ENCODE data around the gene ARMCX4.
A peak's percentile ranks its signal among the peaks of the same experiment; 100 is the strongest.

Gene ARMCX4

GRCh38 chrX:101485212-101485949 is at the start of gene ARMCX4:
Gene ARMCX4 (plus strand): TSS chrX:101485456. CDS start chrX:101488590, 3,134 bp downstream.
- peak within 1 kb of the TSS; percentile 57 for H3K4me3 ChIP-seq (ENCODE audit: low read length)
- H3K9me3 ChIP-seq (ENCODE audit: low read length), result no peaks in the 10 kb centered on the region
- H3K4me1 ChIP-seq (ENCODE audit: insufficient read depth, low read length), result peaks cover 7% of the 10 kb centered on the region
- no peak within 1 kb of the TSS for H2AFZ ChIP-seq (ENCODE audit: low read depth, low read length)
- H3K36me3 ChIP-seq (ENCODE audit: insufficient read depth, low read length), result peaks cover 11% of the 10 kb centered on the region
- no peaks in the 10 kb centered on the region for H3K27me3 ChIP-seq (ENCODE audit: insufficient read depth, low read length)

- H3K9me3 ChIP-seq (ENCODE audit: low read length), result no peaks in the 10 kb centered on the region
- no peaks in the 10 kb centered on the region for H3K4me1 ChIP-seq (ENCODE audit: insufficient read depth, low read length)
- no peaks in the 10 kb centered on the region for H3K36me3 ChIP-seq (ENCODE audit: insufficient read depth, low read length)
Measured at GRCh38 chrX:101442085-101442484, 43.2 kb upstream of the ARMCX4 start.

DNA sequence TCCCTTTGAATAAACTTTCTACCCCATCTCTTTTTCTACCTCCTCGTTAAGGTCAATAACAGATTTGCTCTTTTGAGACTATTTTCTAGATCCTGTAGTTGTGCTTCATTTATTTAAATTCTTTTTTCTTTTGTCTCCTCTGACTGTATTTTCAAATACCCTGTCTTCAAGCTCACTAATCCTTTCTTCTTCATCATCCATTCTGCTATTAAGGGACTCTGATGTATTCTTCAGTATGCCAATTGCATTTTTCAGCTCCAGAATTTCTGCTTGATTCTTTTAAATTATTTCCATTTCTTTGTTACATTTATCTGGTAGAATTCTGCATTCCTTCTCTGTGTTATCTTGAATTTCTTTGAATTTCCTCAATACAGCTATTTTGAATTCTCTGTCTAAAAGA is 36.0 kb upstream of the ARMCX4 start:
- Histone ChIP-seq H3K4me3 (ENCODE audit: low read length) (no peak overlapping the region), H3K4me1 (ENCODE audit: insufficient read depth, low read length) (no peaks in the 10 kb centered on the region), H3K36me3 (ENCODE audit: insufficient read depth, low read length) (no peaks in the 10 kb centered on the region), H2AFZ (ENCODE audit: low read depth, low read length) (no peak overlapping the region), H3K9me3 (ENCODE audit: low read length) (no peaks in the 10 kb centered on the region), H3K27me3 (ENCODE audit: insufficient read depth, low read length) (no peaks in the 10 kb centered on the region)

More at GRCh38 chrX:101442085-101442484, 43.2 kb upstream of the ARMCX4 start:
- Histone ChIP-seq H3K27me3 (ENCODE audit: insufficient read depth, low read length) (no peaks in the 10 kb centered on the region), H2AFZ (ENCODE audit: low read depth, low read length) (no peak overlapping the region), H3K4me3 (ENCODE audit: low read length) (no peak overlapping the region)

DNA sequence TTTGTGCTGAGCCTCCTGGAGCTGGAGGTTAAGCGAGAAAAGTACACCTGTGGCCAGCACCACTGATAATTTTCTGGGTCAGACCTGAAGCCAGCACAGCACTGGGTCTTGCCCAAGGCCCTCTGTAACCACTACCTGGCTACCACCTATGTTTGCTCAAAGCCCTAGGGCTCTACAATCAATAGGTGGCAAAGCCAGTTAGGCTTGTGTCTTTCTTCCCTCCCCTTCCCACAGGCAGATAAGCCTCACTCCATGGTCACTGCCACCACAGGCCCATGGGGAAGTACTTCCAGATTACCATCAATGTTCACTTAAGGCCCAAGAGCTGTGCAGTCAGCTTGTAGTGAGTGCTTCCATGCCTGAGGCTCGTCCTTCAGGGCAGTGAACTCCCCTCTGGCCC is 35.2 kb upstream of the ARMCX4 start:
- no peaks in the 10 kb centered on the region for H3K27me3 ChIP-seq (ENCODE audit: insufficient read depth, low read length)
- H3K4me3 ChIP-seq (ENCODE audit: low read length), result no peak overlapping the region
- no peak overlapping the region for H2AFZ ChIP-seq (ENCODE audit: low read depth, low read length)
- H3K36me3 ChIP-seq (ENCODE audit: insufficient read depth, low read length), result no peaks in the 10 kb centered on the region
- no peaks in the 10 kb centered on the region for H3K9me3 ChIP-seq (ENCODE audit: low read length)
- H3K4me1 ChIP-seq (ENCODE audit: insufficient read depth, low read length), result no peaks in the 10 kb centered on the region

DNA sequence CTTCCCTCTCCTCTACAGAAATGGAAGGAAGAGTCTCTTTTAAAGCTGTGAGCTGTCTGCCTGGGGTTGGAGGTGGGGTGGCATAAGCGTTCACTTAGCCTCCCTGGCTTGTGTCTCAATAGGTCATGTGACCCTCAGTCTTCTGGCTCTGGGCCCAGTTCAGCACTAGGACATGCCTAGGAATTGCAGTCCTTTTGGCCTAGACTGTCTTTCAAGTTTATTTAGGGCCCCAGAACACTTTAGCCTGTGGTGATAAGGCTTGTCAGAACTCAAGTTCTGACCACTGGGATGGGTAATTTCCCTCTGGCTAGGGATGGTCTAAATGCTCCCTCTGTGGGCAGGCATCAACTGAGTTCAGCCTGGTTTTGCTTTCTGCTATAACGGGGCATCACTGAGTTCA is 34.3 kb upstream of the ARMCX4 start:
- Histone ChIP-seq H3K36me3 (ENCODE audit: insufficient read depth, low read length) (no peaks in the 10 kb centered on the region), H3K27me3 (ENCODE audit: insufficient read depth, low read length) (no peaks in the 10 kb centered on the region), H3K9me3 (ENCODE audit: low read length) (no peaks in the 10 kb centered on the region)

DNA sequence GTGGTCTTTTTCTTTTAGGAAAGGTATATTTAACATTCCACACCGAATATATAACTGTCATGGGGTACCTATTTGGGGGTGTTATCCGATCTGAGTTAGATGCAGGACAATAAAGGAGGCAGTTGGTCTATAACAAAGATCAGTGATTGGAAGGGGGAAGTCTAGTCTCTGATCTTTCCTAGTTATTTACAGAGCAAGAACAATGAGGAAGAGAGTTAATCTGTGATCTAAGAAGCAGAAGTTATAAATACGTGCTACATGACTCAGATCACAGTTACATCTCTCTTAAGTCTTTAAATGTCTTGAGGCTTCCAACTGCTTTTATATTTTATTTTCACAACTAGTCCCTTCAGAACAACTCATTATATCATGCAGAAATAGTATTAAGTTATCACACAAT is 33.2 kb upstream of the ARMCX4 start:
- H2AFZ ChIP-seq (ENCODE audit: low read depth, low read length), result no peak overlapping the region
- no peaks in the 10 kb centered on the region for H3K4me1 ChIP-seq (ENCODE audit: insufficient read depth, low read length)
- no peaks in the 10 kb centered on the region for H3K36me3 ChIP-seq (ENCODE audit: insufficient read depth, low read length)
- H3K9me3 ChIP-seq (ENCODE audit: low read length), result no peaks in the 10 kb centered on the region
- no peaks in the 10 kb centered on the region for H3K27me3 ChIP-seq (ENCODE audit: insufficient read depth, low read length)
- H3K4me3 ChIP-seq (ENCODE audit: low read length), result no peak overlapping the region

More for the DNA sequence above, 34.3 kb upstream of the ARMCX4 start:
- Histone ChIP-seq H3K4me1 (ENCODE audit: insufficient read depth, low read length) (no peaks in the 10 kb centered on the region), H2AFZ (ENCODE audit: low read depth, low read length) (no peak overlapping the region), H3K4me3 (ENCODE audit: low read length) (no peak overlapping the region)

GRCh38 chrX:101460669-101461068 is 24.6 kb upstream of the ARMCX4 start:
- H3K4me3 ChIP-seq (ENCODE audit: low read length), result no peak overlapping the region
- H3K4me1 ChIP-seq (ENCODE audit: insufficient read depth, low read length), result no peaks in the 10 kb centered on the region

DNA sequence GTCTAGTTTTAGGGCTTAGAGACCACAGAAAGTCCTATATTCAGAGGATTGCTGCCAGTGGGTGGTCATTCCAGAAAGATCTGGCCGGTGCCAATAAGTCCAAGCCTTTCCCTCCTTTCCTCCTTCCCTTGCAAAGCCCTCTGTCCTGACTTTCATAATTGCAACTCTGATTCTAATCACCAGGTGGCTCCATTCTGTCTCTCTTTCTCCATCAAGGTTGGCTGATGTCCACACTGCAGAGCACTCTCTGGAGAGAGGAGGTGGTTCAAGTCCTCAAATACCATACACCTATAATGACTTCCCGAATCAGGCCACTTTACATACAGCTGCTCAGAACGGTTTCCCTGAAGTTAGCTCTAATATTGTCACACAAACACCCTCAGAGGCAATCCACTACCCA is 22.4 kb upstream of the ARMCX4 start:
- H3K4me1 ChIP-seq (ENCODE audit: insufficient read depth, low read length), result no peaks in the 10 kb centered on the region
- peaks cover 4% of the 10 kb centered on the region for H3K27me3 ChIP-seq (ENCODE audit: insufficient read depth, low read length)
- no peaks in the 10 kb centered on the region for H3K36me3 ChIP-seq (ENCODE audit: insufficient read depth, low read length)
- no peaks in the 10 kb centered on the region for H3K9me3 ChIP-seq (ENCODE audit: low read length)
- H3K4me3 ChIP-seq (ENCODE audit: low read length), result no peak overlapping the region
- H2AFZ ChIP-seq (ENCODE audit: low read depth, low read length), result no peak overlapping the region

More at GRCh38 chrX:101460669-101461068, 24.6 kb upstream of the ARMCX4 start:
- Histone ChIP-seq H3K27me3 (ENCODE audit: insufficient read depth, low read length) (peaks cover 4% of the 10 kb centered on the region), H3K9me3 (ENCODE audit: low read length) (no peaks in the 10 kb centered on the region), H2AFZ (ENCODE audit: low read depth, low read length) (no peak overlapping the region), H3K36me3 (ENCODE audit: insufficient read depth, low read length) (no peaks in the 10 kb centered on the region)

DNA sequence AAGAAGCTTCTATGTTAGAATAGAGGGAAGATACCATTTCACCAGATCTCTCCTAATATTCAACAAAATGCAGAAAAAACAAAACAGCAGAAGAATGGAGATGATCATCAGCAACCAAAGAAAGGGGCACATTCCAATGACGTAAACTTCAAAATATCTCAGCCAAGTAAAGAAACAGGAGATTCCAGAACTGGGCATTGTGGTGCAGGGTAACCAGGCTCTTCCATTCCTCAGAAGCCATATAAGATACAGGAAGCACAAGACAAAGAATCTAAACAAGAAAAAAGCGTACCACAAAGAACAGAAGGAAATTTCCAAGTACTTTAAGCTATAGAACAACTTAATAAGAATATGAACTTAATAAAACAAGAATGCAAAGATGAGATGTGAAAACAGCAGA is 6.9 kb upstream of the ARMCX4 start:
- H3K36me3 ChIP-seq (ENCODE audit: insufficient read depth, low read length), result no peaks in the 10 kb centered on the region
- no peaks in the 10 kb centered on the region for H3K9me3 ChIP-seq (ENCODE audit: low read length)
- peaks cover 7% of the 10 kb centered on the region for H3K4me1 ChIP-seq (ENCODE audit: insufficient read depth, low read length)
- no peak overlapping the region for H3K4me3 ChIP-seq (ENCODE audit: low read length)
- no peaks in the 10 kb centered on the region for H3K27me3 ChIP-seq (ENCODE audit: insufficient read depth, low read length)
- peak overlapping the region; percentile 55 for H2AFZ ChIP-seq (ENCODE audit: low read depth, low read length)

DNA sequence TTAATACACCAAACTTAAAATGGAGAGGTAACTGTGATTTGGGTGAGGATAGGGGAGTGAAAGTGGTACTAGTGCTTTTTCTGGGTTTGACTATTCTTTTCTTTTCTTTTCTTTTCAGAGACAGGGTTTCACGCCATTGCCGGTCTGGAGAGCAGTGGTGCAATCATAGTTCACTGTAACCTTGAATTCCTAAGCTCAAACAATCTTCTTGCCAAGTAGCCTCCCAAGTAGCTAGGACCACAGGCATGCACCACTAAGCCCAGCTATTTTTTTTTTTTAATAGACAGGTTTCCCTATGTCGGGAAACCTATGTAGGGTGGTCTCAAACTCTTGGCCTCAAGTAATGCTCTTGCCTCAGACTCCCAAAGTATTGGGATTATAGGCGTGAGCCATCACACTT is 3.0 kb upstream of the ARMCX4 start:
- Histone ChIP-seq H3K36me3 (ENCODE audit: insufficient read depth, low read length) (no peaks in the 10 kb centered on the region), H3K4me1 (ENCODE audit: insufficient read depth, low read length) (peaks cover 14% of the 10 kb centered on the region), H2AFZ (ENCODE audit: low read depth, low read length) (no peak overlapping the region)

GRCh38 chrX:101483705-101484104 is 1.6 kb upstream of the ARMCX4 start:
- no peaks in the 10 kb centered on the region for H3K27me3 ChIP-seq (ENCODE audit: insufficient read depth, low read length)
- H3K36me3 ChIP-seq (ENCODE audit: insufficient read depth, low read length), result peaks cover 11% of the 10 kb centered on the region
- H3K4me1 ChIP-seq (ENCODE audit: insufficient read depth, low read length), result peaks cover 7% of the 10 kb centered on the region
- no peak overlapping the region for H3K4me3 ChIP-seq (ENCODE audit: low read length)
- H3K9me3 ChIP-seq (ENCODE audit: low read length), result no peaks in the 10 kb centered on the region
- H2AFZ ChIP-seq (ENCODE audit: low read depth, low read length), result no peak overlapping the region

More for the DNA sequence above, 3.0 kb upstream of the ARMCX4 start:
- H3K9me3 ChIP-seq (ENCODE audit: low read length), result no peaks in the 10 kb centered on the region
- H3K27me3 ChIP-seq (ENCODE audit: insufficient read depth, low read length), result no peaks in the 10 kb centered on the region
- no peak overlapping the region for H3K4me3 ChIP-seq (ENCODE audit: low read length)

DNA sequence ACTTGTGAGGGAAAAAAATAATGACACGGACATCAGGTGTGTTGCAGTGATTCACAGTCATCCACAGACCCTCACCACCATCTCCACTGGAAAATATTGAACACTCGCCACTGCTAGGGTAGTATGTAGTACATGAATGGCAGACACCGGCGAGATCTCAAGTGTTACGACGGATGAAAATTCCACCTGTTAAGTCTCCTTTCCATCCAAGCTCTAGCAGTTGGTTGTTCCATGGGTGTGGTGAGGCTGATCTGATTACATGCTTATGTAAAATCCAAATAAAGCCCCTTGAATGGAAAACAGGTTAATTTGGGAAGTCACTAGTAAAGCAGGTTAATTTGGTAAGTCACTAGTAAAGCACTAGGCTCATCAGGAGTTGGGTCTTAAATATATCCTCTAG is 1.1 kb upstream of the ARMCX4 start:
- no peak overlapping the region for H3K4me3 ChIP-seq (ENCODE audit: low read length)
- no peak overlapping the region for H2AFZ ChIP-seq (ENCODE audit: low read depth, low read length)
- peaks cover 11% of the 10 kb centered on the region for H3K36me3 ChIP-seq (ENCODE audit: insufficient read depth, low read length)
- H3K4me1 ChIP-seq (ENCODE audit: insufficient read depth, low read length), result peaks cover 7% of the 10 kb centered on the region
- H3K9me3 ChIP-seq (ENCODE audit: low read length), result no peaks in the 10 kb centered on the region
- H3K27me3 ChIP-seq (ENCODE audit: insufficient read depth, low read length), result no peaks in the 10 kb centered on the region

DNA sequence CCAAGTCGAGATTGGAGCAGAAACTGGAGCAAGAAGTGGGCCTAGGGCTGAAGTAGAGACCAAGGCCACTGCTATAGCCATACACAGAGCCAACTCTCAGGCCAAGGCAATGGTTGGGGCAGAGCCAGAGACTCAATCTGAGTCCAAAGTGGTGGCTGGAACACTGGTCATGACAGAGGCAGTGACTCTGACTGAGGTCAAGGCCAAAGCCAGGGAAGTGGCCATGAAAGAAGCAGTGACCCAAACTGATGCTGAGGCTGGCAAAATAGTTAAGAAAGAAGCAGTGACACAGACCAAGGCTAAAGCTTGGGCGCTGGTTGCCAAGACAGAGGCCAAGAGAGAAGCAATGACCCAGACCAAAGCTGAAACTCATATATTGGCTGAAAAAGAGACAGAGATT is 3.5 kb downstream of the ARMCX4 start:
- no peak overlapping the region for H3K4me3 ChIP-seq (ENCODE audit: low read length)
- peaks cover 11% of the 10 kb centered on the region for H3K36me3 ChIP-seq (ENCODE audit: insufficient read depth, low read length)
- no peaks in the 10 kb centered on the region for H3K9me3 ChIP-seq (ENCODE audit: low read length)
- peaks cover 4% of the 10 kb centered on the region for H3K4me1 ChIP-seq (ENCODE audit: insufficient read depth, low read length)
- no peak overlapping the region for H2AFZ ChIP-seq (ENCODE audit: low read depth, low read length)
- no peaks in the 10 kb centered on the region for H3K27me3 ChIP-seq (ENCODE audit: insufficient read depth, low read length)

- peaks cover 11% of the 10 kb centered on the region for H3K36me3 ChIP-seq (ENCODE audit: insufficient read depth, low read length)
- H3K27me3 ChIP-seq (ENCODE audit: insufficient read depth, low read length), result no peaks in the 10 kb centered on the region
- H2AFZ ChIP-seq (ENCODE audit: low read depth, low read length), result no peak overlapping the region
- no peak overlapping the region for H3K4me3 ChIP-seq (ENCODE audit: low read length)
- no peaks in the 10 kb centered on the region for H3K4me1 ChIP-seq (ENCODE audit: insufficient read depth, low read length)
- H3K9me3 ChIP-seq (ENCODE audit: low read length), result no peaks in the 10 kb centered on the region
Measured at GRCh38 chrX:101491943-101492342, 6.7 kb downstream of the ARMCX4 start.
